Loucy (cell line): ENCODE results near the gene BLOC1S3.

Source experiments
- H2AFZ ChIP-seq: fragments of 200-600 bp; sonication (generic); 2 replicates; pipeline ENCODE4 v1.6.0; 2016; ENCODE audit warnings: antibody characterized with exemption, mild to moderate bottlenecking, low read length, moderate library complexity
- H3F3A ChIP-seq: fragments of 200-600 bp; 2 replicates; pipeline ENCODE4 v1.6.0; 2016; ENCODE audit warnings: antibody characterized with exemption, low read depth, mild to moderate bottlenecking
- H3K27me3 ChIP-seq: fragments of 200-600 bp; sonication (generic); 2 replicates; pipeline ENCODE4 v1.6.1; 2014; ENCODE audit warnings: low read length, mild to moderate bottlenecking; ENCODE audit not compliant: insufficient read depth, poor library complexity, severe bottlenecking
- H3K36me3 ChIP-seq: fragments of 200-600 bp; sonication (generic); 2 replicates; pipeline ENCODE4 v1.6.1; 2016; ENCODE audit warnings: low read length; ENCODE audit not compliant: insufficient read depth
- H3K4me1 ChIP-seq: fragments of 200-600 bp; sonication (generic); 2 replicates; pipeline ENCODE4 v1.5.1; 2014; ENCODE audit warnings: low read length, mild to moderate bottlenecking; ENCODE audit not compliant: insufficient read depth, poor library complexity, severe bottlenecking
- H3K4me2 ChIP-seq: fragments of 200-600 bp; sonication (generic); 2 replicates; pipeline ENCODE4 v1.6.0; 2014; ENCODE audit warnings: antibody characterized with exemption, low read length, low read depth, mild to moderate bottlenecking; ENCODE audit not compliant: poor library complexity, severe bottlenecking
- H3K4me3 ChIP-seq: fragments of 200-600 bp; sonication (generic); 2 replicates; pipeline ENCODE4 v1.5.1; 2014; ENCODE audit warnings: low read length, mild to moderate bottlenecking, mixed read lengths; ENCODE audit not compliant: poor library complexity, severe bottlenecking
- H3K79me2 ChIP-seq: fragments of 200-600 bp; sonication (generic); 2 replicates; pipeline ENCODE4 v1.6.1; 2014; ENCODE audit warnings: low read length; ENCODE audit not compliant: insufficient read depth
- H3K9ac ChIP-seq: fragments of 200-600 bp; sonication (generic); 2 replicates; pipeline ENCODE4 v1.6.0; 2014; ENCODE audit warnings: mild to moderate bottlenecking, low read depth, low read length, moderate library complexity; ENCODE audit not compliant: poor library complexity, severe bottlenecking
- H3K9me2 ChIP-seq: fragments of 200-600 bp; sonication (generic); replicated peaks from 2 replicates; pipeline ENCODE4 v1.6.1; 2016; ENCODE audit warnings: low read depth, low read length, mixed read lengths
- H3K9me3 ChIP-seq: fragments of 200-600 bp; sonication (generic); 2 replicates; pipeline ENCODE4 v1.6.1; 2014; ENCODE audit warnings: mild to moderate bottlenecking, antibody characterized with exemption, low read length, low read depth; ENCODE audit not compliant: insufficient read depth
- H4K20me1 ChIP-seq: fragments of 200-600 bp; sonication (generic); 2 replicates; pipeline ENCODE4 v1.6.0; 2014; ENCODE audit warnings: antibody characterized with exemption, low read length, mild to moderate bottlenecking; ENCODE audit not compliant: insufficient read depth, poor library complexity, severe bottlenecking
- CTCF ChIP-seq: fragments of 200-600 bp; sonication (generic); conservative IDR thresholded peaks from 2 replicates; pipeline ENCODE4 v1.5.1; 2014; ENCODE audit warnings: mild to moderate bottlenecking, antibody characterized with exemption, low read length
- EZH2phosphoT487 ChIP-seq: fragments of 200-600 bp; IDR thresholded peaks from 2 replicates; pipeline ENCODE4 v1.6.1; 2018; ENCODE audit warnings: antibody characterized with exemption, mild to moderate bottlenecking, moderate library complexity, borderline replicate concordance

Gene BLOC1S3

GRCh38 chr19:45144431-45145269 lies 33.9 kb upstream of the BLOC1S3 start:
- TF ChIP-seq EZH2phosphoT487 (no peak), CTCF (no peak)
- Histone ChIP-seq H2AFZ (no peak overlapping the region), H3K79me2 (no peaks in the 10 kb centered on the region), H3K4me2 (no peak overlapping the region), H3K4me1 (no peaks in the 10 kb centered on the region), H3K9ac (no peak overlapping the region), H3K4me3 (no peak overlapping the region), H4K20me1 (no peaks in the 10 kb centered on the region), H3K36me3 (peaks cover 36% of the 10 kb centered on the region; the same call in 1 of the 2 replicates), H3F3A (no peaks in the 10 kb centered on the region), H3K27me3 (no peaks in the 10 kb centered on the region), H3K9me2 (no peaks in the 10 kb centered on the region), H3K9me3 (no peaks in the 10 kb centered on the region)

- no peak for TF ChIP-seq EZH2phosphoT487
- TF ChIP-seq CTCF: no peak
- Histone ChIP-seq H3K4me3 (no peak overlapping the region), H3K4me1 (no peaks in the 10 kb centered on the region), H3F3A (no peaks in the 10 kb centered on the region), H3K9me2 (no peaks in the 10 kb centered on the region), H4K20me1 (no peaks in the 10 kb centered on the region), H3K9ac (no peak overlapping the region), H3K36me3 (peaks cover 36% of the 10 kb centered on the region; the same call in 1 of the 2 replicates), H3K27me3 (no peaks in the 10 kb centered on the region), H2AFZ (no peak overlapping the region), H3K9me3 (no peaks in the 10 kb centered on the region), H3K79me2 (no peaks in the 10 kb centered on the region), H3K4me2 (no peak overlapping the region)
Observed at GRCh38 chr19:45145270-45146189, 33.1 kb upstream of the BLOC1S3 start.

GRCh38 chr19:45146251-45146650 lies 32.3 kb upstream of the BLOC1S3 start:
- no peaks in the 10 kb centered on the region for H3K9me2 ChIP-seq
- no peaks in the 10 kb centered on the region for H3K79me2 ChIP-seq
- H3K36me3 ChIP-seq: peaks cover 28% of the 10 kb centered on the region; the same call in 1 of the 2 replicates
- H3K27me3 ChIP-seq: no peaks in the 10 kb centered on the region
- TF ChIP-seq EZH2phosphoT487 (no peak), CTCF (no peak)
- H3K4me2 ChIP-seq: no peak overlapping the region
- no peak overlapping the region for H3K9ac ChIP-seq
- H2AFZ ChIP-seq: no peak overlapping the region
- H3K9me3 ChIP-seq: no peaks in the 10 kb centered on the region
- no peaks in the 10 kb centered on the region for H3K4me1 ChIP-seq
- H3K4me3 ChIP-seq: no peak overlapping the region
- no peaks in the 10 kb centered on the region for H3F3A ChIP-seq
- no peaks in the 10 kb centered on the region for H4K20me1 ChIP-seq
